B cell (primary cell): Measurements from ENCODE around the gene TBC1D22A. TPM values are rescaled to one million over a fixed set of nuclear protein-coding genes. Genes with fewer than 3 reads are reported as not detected.

Source experiments
- ATAC-seq: fragments of 200-7000 bp; cut with Tn5 transposase; one replicate; pipeline ENCODE4 v1.10.0; 2021; ENCODE audit warnings: low read depth, mild to moderate bottlenecking, moderate number of reproducible peaks, moderate library complexity
- CTCF ChIA-PET: fragments of 350-600 bp; sonication (Branson Sonifier 250); formaldehyde crosslinking; loops from one replicate; lab custom pipeline; 2021; ENCODE audit warnings: antibody characterized with exemption, inconsistent platforms; lab: Charles Lee
- POLR2A ChIA-PET: fragments of 350-600 bp; sonication (Branson Sonifier 250); formaldehyde crosslinking; loops from one replicate; lab custom pipeline; 2021; ENCODE audit warnings: antibody characterized with exemption; lab: Charles Lee
- DNase-seq: peaks from one replicate; pipeline ENCODE4 v3.0.0; 2013
- H2AFZ ChIP-seq: 2 replicates; pipeline ENCODE4 v1.6.1; 2012; ENCODE audit warnings: mild to moderate bottlenecking, low read depth, low read length; ENCODE audit not compliant: insufficient read depth, poor library complexity, severe bottlenecking
- H3K27ac ChIP-seq, 2 donors: 1 replicate in 1 of 2; 2 replicates in 1 of 2; pipeline ENCODE4 v1.5.1; 2012 to 2013; ENCODE audit warnings: low read length in 2 of 2, mild to moderate bottlenecking in 2 of 2, moderate library complexity in 1 of 2
- H3K27me3 ChIP-seq, 4 experiments: fragments of 200-600 bp in 1 of 4; sonication (generic) in 1 of 4; replicated peaks in 1 of 4; 1 replicate in 2 of 4; 2 replicates in 2 of 4; pipeline versions ENCODE4 v1.6.1 to v1.7.0; 2013 to 2016; ENCODE audit warnings: low read length in 3 of 4, mild to moderate bottlenecking in 2 of 4, mixed read lengths in 1 of 4, moderate library complexity in 1 of 4; ENCODE audit not compliant: insufficient read depth in 4 of 4, control insufficient read depth in 3 of 4; ENCODE audit errors: control extremely low read depth in 1 of 4
- H3K36me3 ChIP-seq, 2 experiments: replicated peaks in 1 of 2; 1 replicate in 1 of 2; 2 replicates in 1 of 2; pipeline versions ENCODE4 v1.6.1 to v1.7.1; 2013; ENCODE audit warnings: low read length in 1 of 2; ENCODE audit not compliant: insufficient read depth in 2 of 2, control insufficient read depth in 1 of 2; ENCODE audit errors: control extremely low read depth in 1 of 2, extremely low read depth in 1 of 2
- H3K4me1 ChIP-seq, 2 donors: fragments of 200-600 bp in 1 of 2; sonication (generic) in 1 of 2; 1 replicate in 1 of 2; 2 replicates in 1 of 2; pipeline versions ENCODE4 v1.5.1 to v1.6.1; 2013 to 2017; ENCODE audit warnings: low read length in 2 of 2; ENCODE audit not compliant: control insufficient read depth in 2 of 2, insufficient read depth in 2 of 2
- H3K4me2 ChIP-seq: replicated peaks from 2 replicates; pipeline ENCODE3; 2012; ENCODE audit warnings: mild to moderate bottlenecking, low read depth, low read length; ENCODE audit not compliant: poor library complexity, severe bottlenecking
- H3K4me3 ChIP-seq, 5 experiments: fragments of 200-600 bp in 1 of 5; sonication (generic) in 1 of 5; 1 replicate in 3 of 5; 2 replicates in 2 of 5; pipeline versions ENCODE4 v1.5.1 to v1.7.0; 2011 to 2016; ENCODE audit warnings: low read length in 4 of 5, mild to moderate bottlenecking in 4 of 5, low read depth in 2 of 5, control low read depth in 1 of 5, moderate library complexity in 1 of 5; ENCODE audit not compliant: insufficient read depth in 1 of 5; ENCODE audit errors: control extremely low read depth in 1 of 5, extremely low read depth in 1 of 5
- H3K79me2 ChIP-seq: fragments of 200-600 bp; sonication (generic); one replicate; pipeline ENCODE4 v1.6.0; 2016; ENCODE audit warnings: low read length; ENCODE audit not compliant: control insufficient read depth, insufficient read depth
- H3K9ac ChIP-seq: fragments of 200-600 bp; sonication (generic); 2 replicates; pipeline ENCODE4 v1.6.1; 2017; ENCODE audit warnings: mild to moderate bottlenecking, low read length, moderate library complexity
- H3K9me3 ChIP-seq, 3 donors: one replicate each; pipeline versions ENCODE4 v1.6.1 to v1.7.1; 2013; ENCODE audit warnings: low read length in 2 of 3; ENCODE audit not compliant: control insufficient read depth in 2 of 3, insufficient read depth in 1 of 3; ENCODE audit errors: control extremely low read depth in 1 of 3
- H4K20me1 ChIP-seq: 2 replicates; pipeline ENCODE4 v1.6.0; 2012; ENCODE audit warnings: mild to moderate bottlenecking, low read length; ENCODE audit not compliant: insufficient read depth, control insufficient read depth, poor library complexity, severe bottlenecking
- H3K27ac Mint-ChIP-seq: one replicate; pipeline ENCODE4 v1.8.0; 2021; ENCODE audit warnings: mixed read lengths
- H3K27me3 Mint-ChIP-seq: one replicate; pipeline ENCODE4 v1.8.0; 2021; ENCODE audit warnings: mixed read lengths
- H3K4me1 Mint-ChIP-seq: one replicate; pipeline ENCODE4 v1.8.0; 2021; ENCODE audit warnings: mixed read lengths
- H3K4me3 Mint-ChIP-seq: one replicate; pipeline ENCODE4 v1.8.0; 2021; ENCODE audit warnings: mixed read lengths
- H3K9me3 Mint-ChIP-seq: one replicate; pipeline ENCODE4 v1.8.0; 2022; ENCODE audit warnings: mixed read lengths; ENCODE audit not compliant: insufficient read depth
- CTCF ChIP-seq: fragments of 200-600 bp; IDR thresholded peaks from one replicate; pipeline ENCODE4 v1.8.0; 2022; ENCODE audit warnings: antibody characterized with exemption, mild to moderate bottlenecking
- EZH2 ChIP-seq: IDR thresholded peaks from 2 replicates; pipeline ENCODE4 v1.6.1; 2012; ENCODE audit warnings: borderline replicate concordance, low read depth, mild to moderate bottlenecking, moderate library complexity, low read length; ENCODE audit not compliant: insufficient read depth, poor library complexity, severe bottlenecking
- WGBS: methylation state at CpG from one replicate; pipeline ENCODE4 v1.1.5; 2013; ENCODE audit warnings: missing lambda C conversion rate; ENCODE audit not compliant: insufficient coverage; 5-methylcytosine and 5-hydroxymethylcytosine counted together
- intact Hi-C: fragments of 100-400 bp; cut with micrococcal nuclease; formaldehyde crosslinking; loops from one replicate; pipeline ENCODE4 v1.10.0; 2022
- polyA plus RNA-seq: library from polyadenylated mRNA; depleted of rRNA; stranded (reverse); fragments of >200 nt; gene quantifications from 2 replicates; pipeline ENCODE4 v1.2.3, GENCODE V29; 2012
- total RNA-seq, 2 donors: library from RNA; stranded (reverse); fragments of 120-200 nt in 1 of 2; gene quantifications; 1 replicate in 1 of 2; 2 replicates in 1 of 2; pipeline versions ENCODE4 v1.2.3 to v1.2.4, GENCODE V29; 2013 to 2022

TBC1D22A gene
- total and polyA plus RNA-seq, 2 donors (not counting 1 experiment from before 2014, with no cell fraction given): 73.8 to 128 TPM

GRCh38 chr22:46844606-46845210 is 82.3 kb downstream of the TBC1D22A start:
- Mint-ChIP-seq H3K27me3 (no peaks in the 10 kb centered on the region), H3K4me3 (no peak overlapping the region), H3K9me3 (no peaks in the 10 kb centered on the region), H3K4me1 (peaks cover 21% of the 10 kb centered on the region), H3K27ac (peak overlapping the region; percentile 38)
- H3K4me1 ChIP-seq: no peaks in the 10 kb centered on the region
- H3K4me3 ChIP-seq: no peak overlapping the region
- no peak overlapping the region for H3K9ac ChIP-seq
- no peak overlapping the region for H2AFZ ChIP-seq
- WGBS: 97% methylated on average over 9 of the region's 11 CpGs
- ChIA-PET CTCF (interaction anchor here (1.3 kb wide), 1 partner anchor 12 kb away, joined by 5 read pairs; no protein-coding TSS in a partner anchor), POLR2A (no interaction called here)
- H3K79me2 ChIP-seq: peaks cover 100% of the 10 kb centered on the region
- intact Hi-C loops: no loop called here
- no peaks in the 10 kb centered on the region for H3K9me3 ChIP-seq
- no peak for TF ChIP-seq CTCF
- ATAC-seq (no peak), DNase-seq (no peak)
- H3K36me3 ChIP-seq: peaks cover 2 to 50% of the 10 kb centered on the region in 2 experiments
- no peaks in the 10 kb centered on the region for H3K27me3 ChIP-seq
- H3K4me2 ChIP-seq: no peak overlapping the region
- H3K27ac ChIP-seq: no peak overlapping the region
- H4K20me1 ChIP-seq: peaks cover 98% of the 10 kb centered on the region

GRCh38 chr22:46845296-46846149 is 83.1 kb downstream of the TBC1D22A start:
- H3K9me3 Mint-ChIP-seq: no peaks in the 10 kb centered on the region
- no peak overlapping the region for H3K4me3 ChIP-seq
- TF ChIP-seq CTCF (no peak), EZH2 (no peak)
- no peak overlapping the region for H3K4me3 Mint-ChIP-seq
- POLR2A ChIA-PET: no interaction called here
- H2AFZ ChIP-seq: no peak overlapping the region
- H3K79me2 ChIP-seq: peaks cover 100% of the 10 kb centered on the region
- no peaks in the 10 kb centered on the region for H3K27me3 Mint-ChIP-seq
- WGBS: 100% methylated on average over 11 of the region's 17 CpGs
- ATAC-seq (no peak), DNase-seq (no peak)
- peaks cover 98% of the 10 kb centered on the region for H4K20me1 ChIP-seq
- peaks cover 0 to 58% of the 10 kb centered on the region in 2 experiments for H3K36me3 ChIP-seq
- H3K9ac ChIP-seq: no peak overlapping the region
- H3K27ac ChIP-seq: no peak overlapping the region
- H3K27ac Mint-ChIP-seq: no peak overlapping the region
- H3K9me3 ChIP-seq: peaks cover 0 to 3% (median 0%) of the 10 kb centered on the region in 3 donors
- peaks cover 18% of the 10 kb centered on the region for H3K4me1 Mint-ChIP-seq
- H3K27me3 ChIP-seq: no peaks in the 10 kb centered on the region
- H3K4me1 ChIP-seq: no peaks in the 10 kb centered on the region
- H3K4me2 ChIP-seq: no peak overlapping the region
- intact Hi-C loops: no loop called here
- CTCF ChIA-PET: interaction anchor here (1.3 kb wide), 1 partner anchor 12 kb away, joined by 5 read pairs; no protein-coding TSS in a partner anchor
